Activated effector memory CD4-positive, alpha-beta T cell treated with anti-CD3 and anti-CD28 coated beads, Interleukin-2, amount 50 U/mL, for 16 hours (primary cell): ENCODE measurements around the gene FICD.
"Not testable (repeated sequence)": the region's sequence is repeated elsewhere in the genome, so short reads cannot be mapped to it uniquely, and the experiment has no call there.

Source experiments
- DNase-seq: peaks from one replicate; pipeline ENCODE4 v3.0.0-alpha.2; 2020

FICD gene

DNA sequence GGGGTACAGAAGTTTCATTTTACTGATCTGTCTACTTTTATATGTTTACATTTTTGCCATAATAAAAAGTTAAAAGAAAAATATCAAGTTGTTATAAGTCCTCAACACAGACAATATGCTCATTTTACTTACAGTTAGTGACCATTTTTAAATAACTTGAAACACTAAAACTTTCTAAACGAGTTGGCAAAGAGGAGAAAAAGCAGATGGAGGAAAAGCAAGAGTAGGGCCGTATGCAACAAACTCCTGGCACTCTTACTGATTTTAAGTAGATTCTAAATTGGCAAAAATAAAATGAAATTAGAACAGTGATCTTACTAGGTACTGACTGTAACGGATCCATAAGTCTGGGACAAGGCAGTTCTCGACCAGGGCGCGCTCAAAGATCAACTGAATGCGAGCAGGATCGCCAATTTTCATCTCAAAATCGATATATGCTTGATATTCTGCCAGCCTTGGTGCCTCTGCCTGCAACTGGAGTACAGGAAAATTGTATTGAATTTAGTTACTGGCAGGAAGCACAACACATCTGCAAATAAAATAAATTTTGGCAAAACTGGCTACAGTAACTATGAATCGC is 23.6 kb downstream of the FICD start:
- no peak for DNase-seq

DNA sequence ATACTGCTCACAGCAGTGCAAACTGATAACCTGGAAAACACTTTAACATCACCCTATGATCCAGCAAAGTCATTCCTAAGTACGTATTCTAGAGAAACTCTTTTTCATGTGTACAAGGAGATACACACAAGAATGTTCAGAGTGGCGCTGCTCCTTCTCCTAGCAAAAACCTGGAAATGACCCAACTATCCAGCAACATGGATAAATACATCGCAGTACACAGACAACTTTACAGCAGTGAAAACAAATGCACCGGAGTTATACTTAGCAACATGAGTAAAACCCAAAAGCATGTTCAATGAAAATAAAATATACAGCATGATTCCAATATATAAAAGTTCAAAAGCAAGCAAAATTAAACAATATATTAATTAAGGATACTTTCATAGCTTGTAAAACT is 27.2 kb downstream of the FICD start:
- DNase-seq, result no peak

- no peak for DNase-seq
These were observed 28.6 kb downstream of the FICD start for GRCh38 chr12:108543652-108544051.

DNA sequence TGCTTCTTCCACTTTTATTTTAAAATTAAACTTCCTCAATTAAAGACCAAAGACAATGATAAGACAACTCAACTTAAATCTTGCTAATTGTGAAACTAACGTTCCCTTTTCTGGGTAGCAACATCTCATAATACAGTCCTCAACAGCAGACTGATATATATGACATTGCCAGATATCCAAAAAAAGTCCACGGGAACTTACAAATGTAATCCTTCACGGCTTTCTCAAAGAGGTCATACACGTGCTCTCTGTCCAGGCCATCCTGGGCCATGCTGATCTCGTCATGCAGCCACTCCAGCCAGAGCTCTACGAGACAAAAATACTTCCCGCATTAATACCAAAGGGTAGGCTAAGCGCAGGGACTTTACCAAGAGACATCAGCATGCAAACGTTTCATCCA is 32.6 kb downstream of the FICD start:
- DNase-seq, result no peak

DNA sequence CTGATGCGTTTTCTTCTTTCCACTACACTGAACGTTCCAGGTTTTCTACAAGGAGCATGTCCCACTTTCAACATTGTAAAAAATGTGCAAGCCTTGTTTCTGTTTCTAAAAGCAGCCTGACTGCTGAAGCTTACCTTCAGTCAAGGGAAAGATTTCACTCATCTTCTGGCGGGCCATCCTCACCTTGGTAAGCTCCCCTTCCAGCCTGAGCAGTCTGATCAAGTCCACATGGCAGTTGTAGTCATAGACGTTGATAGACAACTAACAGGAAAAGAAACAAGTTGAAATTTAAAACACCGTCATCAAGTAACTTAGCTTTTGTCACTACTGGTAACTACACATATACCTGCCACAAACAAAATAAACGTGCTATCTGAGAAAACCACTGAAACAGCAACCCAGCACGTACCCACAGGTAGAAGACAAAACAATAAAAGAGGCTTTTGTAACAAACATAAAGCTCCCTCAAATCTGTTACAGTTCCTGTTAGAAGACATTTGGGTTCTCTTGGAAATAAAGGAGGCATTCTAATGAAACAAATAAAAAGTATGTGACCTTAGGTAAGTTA is 34.0 kb downstream of the FICD start:
- no peak for DNase-seq

DNA sequence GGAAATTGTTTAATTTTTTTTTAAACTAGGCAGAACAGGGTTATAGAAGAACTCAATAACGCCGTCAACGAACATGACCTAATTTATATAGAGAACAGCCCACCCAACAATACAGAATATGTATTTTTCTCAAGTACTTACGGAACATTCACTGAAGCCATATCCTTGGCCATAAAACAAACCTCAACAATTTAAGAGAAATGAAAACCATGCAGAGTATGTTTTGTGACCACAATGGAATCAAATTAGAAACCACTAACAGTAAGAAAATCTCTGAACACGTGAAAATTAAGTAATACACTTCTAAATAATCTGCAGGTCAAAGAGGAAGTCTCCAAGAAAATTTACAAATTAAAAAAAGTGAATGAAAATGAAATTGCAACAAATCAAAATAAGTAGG is 36.5 kb downstream of the FICD start:
- no peak for DNase-seq

DNA sequence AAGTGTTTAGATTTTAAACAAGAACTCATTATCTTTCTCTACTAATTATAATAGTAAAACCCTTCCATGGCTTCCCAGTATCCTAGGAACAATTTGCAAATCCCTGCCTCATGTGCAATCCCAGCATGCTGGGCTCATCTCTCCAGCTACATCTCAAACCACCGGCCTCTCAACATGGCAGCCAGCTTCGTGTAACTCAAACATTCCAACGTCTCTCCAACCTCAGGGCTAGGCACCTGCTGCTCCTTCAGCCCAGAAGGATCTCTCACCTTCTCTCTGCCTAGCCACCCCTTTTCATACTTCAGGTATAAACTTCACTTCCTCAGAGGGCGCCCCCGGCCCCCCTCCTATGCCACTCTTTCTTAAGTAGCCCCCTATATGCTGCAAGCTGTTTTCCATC is 38.7 kb downstream of the FICD start:
- no peak for DNase-seq

- not testable (repeated sequence) for DNase-seq
These were observed 40.3 kb downstream of the FICD start for GRCh38 chr12:108555383-108555782.

- DNase-seq, result no peak
These were observed 44.1 kb downstream of the FICD start for GRCh38 chr12:108559007-108559655.

DNA sequence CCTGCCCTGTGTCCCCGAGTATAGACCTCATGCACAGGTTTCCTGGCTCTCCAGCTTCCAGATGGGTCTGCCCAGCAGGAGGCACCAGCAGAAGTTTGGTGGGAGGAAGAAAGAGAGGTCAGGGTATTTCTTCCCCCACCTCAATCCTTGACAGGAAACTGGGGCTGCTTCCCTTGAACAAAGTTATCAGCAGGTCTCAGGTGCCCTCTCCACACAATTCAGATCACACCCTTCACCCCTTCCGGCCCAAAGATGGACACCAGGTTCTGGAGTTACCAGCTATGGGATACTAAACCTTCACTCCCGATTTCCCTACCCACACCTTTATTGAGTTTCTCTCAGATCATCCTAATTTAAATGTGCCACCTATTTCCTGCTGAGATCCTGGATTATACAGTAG is 44.7 kb downstream of the FICD start:
- DNase-seq, result no peak

GRCh38 chr12:108560321-108560721 is 45.2 kb downstream of the FICD start:
- no peak for DNase-seq

GRCh38 chr12:108560752-108561719 is 46.0 kb downstream of the FICD start, which contains the start of gene SART3:
Gene SART3 (minus strand): TSS chr12:108561173. CDS start chr12:108561154, 19 bp downstream.
- DNase-seq, result peak; percentile 93

GRCh38 chr12:108561852-108562347 is 46.8 kb downstream of the FICD start:
- no peak for DNase-seq

GRCh38 chr12:108562348-108563135 is 47.5 kb downstream of the FICD start, which contains the start of gene ISCU:
Gene ISCU (plus strand): TSS chr12:108562596. CDS start chr12:108562623, 27 bp downstream.
- peak; percentile 100 for DNase-seq

- DNase-seq, result peak; percentile 95
These were observed 48.2 kb downstream of the FICD start for GRCh38 chr12:108563136-108563803.

DNA sequence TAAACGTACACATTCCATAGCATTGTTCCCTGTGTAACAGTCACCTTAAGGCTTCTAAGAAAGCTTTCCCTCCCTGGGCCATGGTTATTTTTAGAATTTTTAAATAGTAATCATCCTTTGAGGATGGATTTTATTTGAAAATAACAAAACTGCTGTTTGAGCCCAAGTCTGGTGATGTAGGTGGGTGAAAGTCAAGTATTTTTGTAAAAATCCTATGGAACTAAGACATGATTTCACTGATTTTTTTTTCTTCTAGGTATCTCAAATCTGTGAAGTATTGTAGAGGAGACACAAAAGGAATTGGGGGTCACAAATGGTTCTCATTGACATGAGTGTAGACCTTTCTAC is 48.7 kb downstream of the FICD start:
- DNase-seq, result no peak

GRCh38 chr12:108564724-108565123 is 49.6 kb downstream of the FICD start:
- no peak for DNase-seq

DNA sequence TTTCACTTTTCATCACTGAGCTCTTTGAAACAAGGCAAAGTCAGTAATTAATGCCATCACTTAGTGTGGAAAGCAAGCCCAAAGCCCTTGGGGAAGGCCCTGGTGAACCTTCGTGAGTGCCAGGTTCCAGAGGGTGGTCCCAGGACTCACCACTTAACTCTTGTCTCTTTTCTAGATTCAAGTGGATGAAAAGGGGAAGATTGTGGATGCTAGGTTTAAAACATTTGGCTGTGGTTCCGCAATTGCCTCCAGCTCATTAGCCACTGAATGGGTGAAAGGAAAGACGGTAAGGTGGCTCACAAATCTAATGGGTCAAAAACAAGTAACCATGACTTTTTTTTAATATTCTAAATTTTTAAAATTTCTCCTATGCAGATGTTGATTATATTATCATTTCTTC is 50.1 kb downstream of the FICD start:
- DNase-seq, result no peak

- peak; percentile 88 for DNase-seq
These were observed 50.9 kb downstream of the FICD start for GRCh38 chr12:108565976-108566375.

- no peak for DNase-seq
These were observed 51.4 kb downstream of the FICD start for GRCh38 chr12:108566452-108566851.
